HepG2 (cell line): ENCODE measurements around the gene DDX54. TPM values are rescaled to one million over a fixed set of nuclear protein-coding genes. Genes with fewer than 3 reads are reported as not detected.

Experiments
- ATAD3A ChIP-seq: sonication (generic); formaldehyde crosslinking; IDR thresholded peaks from 2 replicates; pipeline ENCODE4 v1.4.0; 2020; ENCODE audit warnings: missing genetic modification reagents
- CEBPB ChIP-seq: IDR thresholded peaks from 2 replicates; pipeline ENCODE4 v1.6.1; 2011; ENCODE audit warnings: low read depth, low read length, improper control_type of control experiment, borderline replicate concordance
- FOXA3 ChIP-seq: IDR thresholded peaks from 2 replicates; pipeline ENCODE4 v1.6.1; 2016; ENCODE audit warnings: missing genetic modification reagents, missing compliant biosample characterization
- GLMP ChIP-seq: sonication (generic); formaldehyde crosslinking; IDR thresholded peaks from 2 replicates; pipeline ENCODE4 v1.9.0; 2021; ENCODE audit warnings: missing genetic modification reagents, mild to moderate bottlenecking, borderline replicate concordance
- HHEX ChIP-seq: IDR thresholded peaks from 2 replicates; pipeline ENCODE4 v1.6.1; 2016; ENCODE audit warnings: control low read depth
- HMGXB3 ChIP-seq: sonication (generic); formaldehyde crosslinking; IDR thresholded peaks from 2 replicates; pipeline ENCODE4 v1.4.0; 2020; ENCODE audit warnings: missing genetic modification reagents, borderline replicate concordance
- IRF2 ChIP-seq: IDR thresholded peaks from 2 replicates; pipeline ENCODE4 v1.6.1; 2018; ENCODE audit warnings: missing genetic modification reagents, missing compliant biosample characterization
- SP140L ChIP-seq: sonication (generic); formaldehyde crosslinking; IDR thresholded peaks from 2 replicates; pipeline ENCODE4 v1.4.0; 2020; ENCODE audit warnings: missing genetic modification reagents, borderline replicate concordance
- SP2 ChIP-seq: sonication (generic); formaldehyde crosslinking; IDR thresholded peaks from 2 replicates; pipeline ENCODE4 v1.5.1; 2020; ENCODE audit warnings: mild to moderate bottlenecking, missing genetic modification reagents
- TBX3 ChIP-seq: fragments of 450-650 bp; IDR thresholded peaks from 2 replicates; pipeline ENCODE4 v1.6.1; 2017; ENCODE audit warnings: antibody characterized with exemption, mild to moderate bottlenecking, inconsistent platforms, borderline replicate concordance
- ZBTB20 ChIP-seq: sonication (generic); formaldehyde crosslinking; IDR thresholded peaks from 2 replicates; pipeline ENCODE4 v1.8.1; 2023; ENCODE audit warnings: missing genetic modification reagents, low read depth, mild to moderate bottlenecking, borderline replicate concordance
- ZHX2 ChIP-seq, 2 experiments: sonication (generic) in 1 of 2; formaldehyde crosslinking in 1 of 2; IDR thresholded peaks; 2 replicates each; pipeline versions ENCODE4 v1.6.1 to v1.9.0; 2014 to 2022; ENCODE audit warnings: antibody characterized with exemption in 1 of 2, borderline replicate concordance in 1 of 2, inconsistent platforms in 1 of 2, low read depth in 1 of 2, missing genetic modification reagents in 1 of 2
- ZNF331 ChIP-seq: sonication (generic); formaldehyde crosslinking; IDR thresholded peaks from 2 replicates; pipeline ENCODE4 v1.4.0; 2020; ENCODE audit warnings: missing genetic modification reagents
- ZNF496 ChIP-seq: sonication (generic); formaldehyde crosslinking; IDR thresholded peaks from 2 replicates; pipeline ENCODE4 v1.8.1; 2023; ENCODE audit warnings: mild to moderate bottlenecking, moderate library complexity, missing genetic modification reagents; ENCODE audit not compliant: insufficient replicate concordance
- ZNF543 ChIP-seq: sonication (generic); formaldehyde crosslinking; IDR thresholded peaks from 2 replicates; pipeline ENCODE4 v1.4.0; 2020; ENCODE audit warnings: mild to moderate bottlenecking, missing genetic modification reagents
- ZNF724P ChIP-seq: sonication (generic); formaldehyde crosslinking; IDR thresholded peaks from 2 replicates; pipeline ENCODE4 v1.8.0; 2022; ENCODE audit warnings: missing genetic modification reagents, borderline replicate concordance
- ZSCAN31 ChIP-seq: sonication (generic); formaldehyde crosslinking; IDR thresholded peaks from 2 replicates; pipeline ENCODE4 v1.5.0; 2020; ENCODE audit warnings: low read depth, mild to moderate bottlenecking, missing genetic modification reagents
- polyA plus RNA-seq, 8 experiments: library from polyadenylated mRNA; depleted of rRNA in 3 of 8; stranded (reverse) in 7 of 8; unstranded in 1 of 8; fragments of >200 nt; fragmentation: Illumina TruSeq in 4 of 8; extraction: Trizol in 4 of 8; gene quantifications; 2 replicates each; pipeline versions ENCODE4 v1.2.1 to v1.2.3, GENCODE V29; 2011 to 2016; ENCODE audit warnings: low read depth in 4 of 8, missing spikeins in 1 of 8, mixed read lengths in 1 of 8; ENCODE audit not compliant: insufficient read depth in 1 of 8
- total RNA-seq, 5 experiments: library from RNA; depleted of rRNA; stranded (reverse); fragments of >200 nt; fragmentation: Illumina TruSeq; extraction: Trizol; gene quantifications; 2 replicates each; pipeline ENCODE4 v1.2.3, GENCODE V29; 2016; ENCODE audit warnings: low read depth in 1 of 5

Gene DDX54
- total and polyA plus RNA-seq, 2 of the 13 experiments (the other 11 are each of a cell fraction or from before 2014, with no cell fraction given), result 59.7 to 61.1 TPM

- no peak for TF ChIP-seq GLMP (CRISPR knock-in tag)
- no peak for TF ChIP-seq ATAD3A (CRISPR knock-in tag)
- peak; percentile 15; the same call in 1 of the 2 replicates for TF ChIP-seq ZHX2 (IDR thresholded peaks at IDR 0.05; ENCODE audit: low read depth)
- TF ChIP-seq ZHX2 (CRISPR knock-in tag; IDR thresholded peaks at IDR 0.05; ENCODE audit: borderline replicate concordance), result peak; percentile 79; the same call in 1 of the 2 replicates
- TF ChIP-seq ZNF543 (CRISPR knock-in tag), result peak; percentile 75; the same call in 1 of the 2 replicates
- TF ChIP-seq HMGXB3 (CRISPR knock-in tag), result no peak
- TF ChIP-seq ZNF331 (CRISPR knock-in tag), result peak; percentile 62
- TF ChIP-seq ZSCAN31, result peak; percentile 65; the same call in 1 of the 2 replicates
- TF ChIP-seq SP2 (CRISPR knock-in tag), result peak; percentile 79
- TF ChIP-seq TBX3, result no peak; the same call in 1 of the 2 replicates
- peak; percentile 38; the same call in 1 of the 2 replicates for TF ChIP-seq FOXA3
- TF ChIP-seq ZNF724P (CRISPR knock-in tag), result peak; percentile 58; the same call in 1 of the 2 replicates
- no peak for TF ChIP-seq CEBPB
- peak; percentile 70; the same call in 1 of the 2 replicates for TF ChIP-seq ZBTB20 (CRISPR knock-in tag)
- TF ChIP-seq SP140L (CRISPR knock-in tag), result no peak
- TF ChIP-seq HHEX, result no peak
- no peak; the same call in 1 of the 2 replicates for TF ChIP-seq IRF2
- TF ChIP-seq ZNF496 (CRISPR knock-in tag), result no peak
Observed at GRCh38 chr12:113185180-113186032, at the start of gene DDX54, which contains the start of gene RITA1 (continued).
